ENCODE results near the gene ARPC4. TPM values are rescaled to one million over a fixed set of nuclear protein-coding genes. Genes with fewer than 3 reads are reported as not detected.

ARPC4 gene
- total RNA-seq, 1 donor from 2014 or later = 164 TPM

DNA sequence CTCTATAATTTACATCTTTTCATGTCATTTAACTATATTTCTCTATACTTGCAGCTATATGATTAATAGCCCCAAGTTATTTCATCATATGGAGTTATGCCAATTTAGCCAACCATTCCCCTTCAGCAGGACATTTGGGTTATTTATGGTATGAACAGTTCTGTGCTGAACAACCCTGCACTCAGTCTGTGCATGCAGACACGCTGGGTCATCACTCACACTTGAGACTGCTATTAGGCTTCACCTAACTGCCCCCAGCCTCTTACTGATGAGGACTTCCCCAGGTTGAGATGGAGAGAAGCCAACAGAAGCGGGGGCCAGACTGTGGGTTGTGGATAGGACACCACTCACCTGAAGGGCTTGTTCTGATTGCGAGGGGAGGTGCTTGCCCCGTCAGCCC, 7.9 kb upstream of the ARPC4 start:
- TF ChIP-seq, protein P1, sequence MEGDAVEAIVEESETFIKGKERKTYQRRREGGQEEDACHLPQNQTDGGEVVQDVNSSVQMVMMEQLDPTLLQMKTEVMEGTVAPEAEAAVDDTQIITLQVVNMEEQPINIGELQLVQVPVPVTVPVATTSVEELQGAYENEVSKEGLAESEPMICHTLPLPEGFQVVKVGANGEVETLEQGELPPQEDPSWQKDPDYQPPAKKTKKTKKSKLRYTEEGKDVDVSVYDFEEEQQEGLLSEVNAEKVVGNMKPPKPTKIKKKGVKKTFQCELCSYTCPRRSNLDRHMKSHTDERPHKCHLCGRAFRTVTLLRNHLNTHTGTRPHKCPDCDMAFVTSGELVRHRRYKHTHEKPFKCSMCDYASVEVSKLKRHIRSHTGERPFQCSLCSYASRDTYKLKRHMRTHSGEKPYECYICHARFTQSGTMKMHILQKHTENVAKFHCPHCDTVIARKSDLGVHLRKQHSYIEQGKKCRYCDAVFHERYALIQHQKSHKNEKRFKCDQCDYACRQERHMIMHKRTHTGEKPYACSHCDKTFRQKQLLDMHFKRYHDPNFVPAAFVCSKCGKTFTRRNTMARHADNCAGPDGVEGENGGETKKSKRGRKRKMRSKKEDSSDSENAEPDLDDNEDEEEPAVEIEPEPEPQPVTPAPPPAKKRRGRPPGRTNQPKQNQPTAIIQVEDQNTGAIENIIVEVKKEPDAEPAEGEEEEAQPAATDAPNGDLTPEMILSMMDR (IDR thresholded peaks at IDR 0.05; ENCODE audit: partially characterized antibody, unreplicated experiment) = no peak
- no peak overlapping the region for H3K27ac Mint-ChIP-seq (ENCODE audit: unreplicated experiment)
- no peaks in the 10 kb centered on the region for H3K27me3 Mint-ChIP-seq (ENCODE audit: unreplicated experiment)
- no peak overlapping the region for H3K4me3 Mint-ChIP-seq (ENCODE audit: unreplicated experiment)
- peaks cover 2% of the 10 kb centered on the region for H3K4me1 Mint-ChIP-seq (ENCODE audit: low read depth, unreplicated experiment)
- DNase-seq = no peak
- H3K9me3 Mint-ChIP-seq (ENCODE audit: unreplicated experiment) = no peaks in the 10 kb centered on the region
- H3K36me3 Mint-ChIP-seq (ENCODE audit: unreplicated experiment) = peaks cover 3% of the 10 kb centered on the region

DNA sequence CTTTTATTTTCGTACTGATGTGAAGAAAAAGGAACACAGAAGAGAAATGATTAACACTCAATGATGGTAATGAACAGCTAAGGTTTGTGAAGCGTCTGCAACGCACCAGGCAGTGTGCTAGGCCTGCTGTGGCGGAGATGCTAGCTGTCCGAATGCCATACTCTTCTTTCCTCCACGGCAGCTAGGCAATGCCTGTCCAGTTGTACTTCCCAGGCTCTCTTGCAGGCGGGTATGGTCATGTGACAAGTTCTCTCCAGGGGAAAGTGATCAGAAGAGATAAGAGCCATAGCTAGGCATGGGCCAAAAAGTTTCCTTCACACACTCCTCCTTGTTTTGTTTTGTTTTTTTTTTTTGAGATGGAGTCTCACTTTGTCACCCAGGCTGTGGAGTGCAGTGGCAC, 7.3 kb upstream of the ARPC4 start:
- Mint-ChIP-seq H3K27ac (ENCODE audit: unreplicated experiment) (peak overlapping the region; percentile 11), H3K27me3 (ENCODE audit: unreplicated experiment) (no peaks in the 10 kb centered on the region), H3K9me3 (ENCODE audit: unreplicated experiment) (no peaks in the 10 kb centered on the region), H3K4me1 (ENCODE audit: low read depth, unreplicated experiment) (peaks cover 2% of the 10 kb centered on the region), H3K4me3 (ENCODE audit: unreplicated experiment) (no peak overlapping the region), H3K36me3 (ENCODE audit: unreplicated experiment) (peaks cover 8% of the 10 kb centered on the region)
- no peak for DNase-seq
- TF ChIP-seq, protein P1 (IDR thresholded peaks at IDR 0.05; ENCODE audit: partially characterized antibody, unreplicated experiment) = no peak

DNA sequence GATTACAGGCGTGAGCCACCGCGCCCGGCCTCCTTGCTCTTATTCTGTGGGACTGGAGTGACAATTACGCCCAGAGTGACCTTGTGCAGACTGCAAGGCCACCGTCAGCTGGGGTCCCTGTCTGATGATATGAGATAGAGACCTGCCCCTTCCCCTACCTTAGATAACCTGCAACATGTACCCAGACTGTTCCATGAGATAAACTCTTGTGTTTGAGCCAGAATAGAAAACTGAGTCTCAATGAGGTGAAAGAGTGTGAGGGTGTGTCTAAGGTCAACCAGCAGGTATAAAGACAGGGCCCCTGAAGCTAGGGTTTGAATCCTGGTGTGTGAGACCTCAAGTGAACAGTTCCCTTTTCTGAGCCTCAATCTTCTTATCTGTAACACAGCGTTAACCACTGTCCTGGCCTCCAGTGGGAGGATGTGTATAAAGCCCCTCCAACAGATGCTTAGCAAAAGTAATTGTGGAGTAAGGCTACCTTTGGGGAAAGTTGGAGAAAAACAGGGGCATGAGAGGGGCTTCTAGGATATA, 6.6 kb upstream of the ARPC4 start:
- TF ChIP-seq, protein P1 (IDR thresholded peaks at IDR 0.05; ENCODE audit: partially characterized antibody, unreplicated experiment) = no peak
- H3K4me3 Mint-ChIP-seq (ENCODE audit: unreplicated experiment) = no peak overlapping the region
- no peak for DNase-seq
- peaks cover 2% of the 10 kb centered on the region for H3K27me3 Mint-ChIP-seq (ENCODE audit: unreplicated experiment)
- no peaks in the 10 kb centered on the region for H3K9me3 Mint-ChIP-seq (ENCODE audit: unreplicated experiment)
- peak overlapping the region; percentile 38 for H3K27ac Mint-ChIP-seq (ENCODE audit: unreplicated experiment)
- peaks cover 8% of the 10 kb centered on the region for H3K36me3 Mint-ChIP-seq (ENCODE audit: unreplicated experiment)
- H3K4me1 Mint-ChIP-seq (ENCODE audit: low read depth, unreplicated experiment) = peaks cover 4% of the 10 kb centered on the region

DNA sequence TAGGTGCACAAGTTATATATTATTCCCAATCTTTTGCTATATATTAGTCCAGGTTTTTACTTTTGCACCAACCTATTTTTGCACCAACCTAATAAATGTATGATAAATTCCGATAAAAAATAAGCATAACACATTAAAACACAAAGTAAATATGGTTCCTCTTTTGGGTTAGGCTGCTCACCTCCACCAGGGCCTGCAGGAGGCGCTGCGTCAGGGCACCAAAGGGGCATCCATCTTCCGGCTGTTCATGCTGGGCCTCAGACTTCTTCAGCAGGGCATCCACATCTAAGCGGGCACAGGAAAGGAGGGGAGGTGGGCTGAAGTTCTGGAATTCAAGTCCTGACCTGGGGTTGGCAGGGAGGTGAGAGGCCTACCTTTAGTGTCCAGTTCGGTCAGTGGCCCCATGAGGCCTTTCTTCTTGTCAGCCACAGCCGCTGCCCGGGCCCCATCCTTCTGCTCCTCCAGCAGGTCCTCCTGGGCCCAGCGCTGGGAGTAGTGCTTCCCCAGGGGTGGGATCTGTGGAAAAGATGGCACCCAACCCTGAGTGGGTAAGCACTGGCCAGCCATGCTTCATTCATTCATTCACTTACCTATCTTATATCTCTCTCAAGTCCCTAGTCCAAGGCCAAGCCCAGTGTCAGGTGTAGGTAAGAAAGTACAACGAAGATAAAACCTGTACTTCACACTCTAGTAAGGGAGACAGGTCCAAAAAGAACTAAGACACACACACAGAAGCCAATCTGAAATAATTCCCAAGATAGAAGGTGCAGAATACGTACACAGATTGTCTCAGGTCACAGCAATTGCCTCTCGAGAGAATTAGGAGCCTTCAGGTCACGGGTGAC, 5.8 kb upstream of the ARPC4 start:
- Mint-ChIP-seq H3K4me3 (ENCODE audit: unreplicated experiment) (no peak overlapping the region), H3K27me3 (ENCODE audit: unreplicated experiment) (peaks cover 2% of the 10 kb centered on the region), H3K4me1 (ENCODE audit: low read depth, unreplicated experiment) (peaks cover 6% of the 10 kb centered on the region), H3K36me3 (ENCODE audit: unreplicated experiment) (peaks cover 8% of the 10 kb centered on the region), H3K27ac (ENCODE audit: unreplicated experiment) (peak overlapping the region; percentile 17), H3K9me3 (ENCODE audit: unreplicated experiment) (peaks cover 3% of the 10 kb centered on the region)
- TF ChIP-seq, protein P1 (IDR thresholded peaks at IDR 0.05; ENCODE audit: partially characterized antibody, unreplicated experiment) = peak; percentile 49
- no peak for DNase-seq

DNA sequence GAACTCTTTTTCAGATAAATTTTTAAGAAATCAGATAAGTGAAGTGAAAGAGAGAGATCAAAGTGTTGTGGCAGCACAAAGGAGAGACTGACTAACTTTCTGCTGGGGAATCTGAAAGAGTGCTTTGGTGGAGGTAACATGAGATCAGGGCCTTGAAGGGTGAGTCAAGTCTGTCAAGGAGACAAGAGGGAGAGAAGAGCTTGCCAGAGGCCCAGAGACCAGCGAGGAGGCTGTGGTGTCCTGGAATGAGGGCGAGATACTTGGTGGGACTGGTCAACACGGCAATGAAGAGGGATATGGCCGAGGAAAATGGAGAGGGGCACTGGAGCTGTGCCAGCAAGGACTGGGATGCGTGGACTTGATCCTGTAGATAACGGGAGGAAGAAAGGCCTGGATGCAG, 5.2 kb upstream of the ARPC4 start:
- H3K4me3 Mint-ChIP-seq (ENCODE audit: unreplicated experiment) = peak overlapping the region; percentile 4
- peaks cover 8% of the 10 kb centered on the region for H3K36me3 Mint-ChIP-seq (ENCODE audit: unreplicated experiment)
- peaks cover 2% of the 10 kb centered on the region for H3K27me3 Mint-ChIP-seq (ENCODE audit: unreplicated experiment)
- no peak overlapping the region for H3K27ac Mint-ChIP-seq (ENCODE audit: unreplicated experiment)
- TF ChIP-seq, protein P1 (IDR thresholded peaks at IDR 0.05; ENCODE audit: partially characterized antibody, unreplicated experiment) = no peak
- peaks cover 5% of the 10 kb centered on the region for H3K9me3 Mint-ChIP-seq (ENCODE audit: unreplicated experiment)
- no peak for DNase-seq
- H3K4me1 Mint-ChIP-seq (ENCODE audit: low read depth, unreplicated experiment) = peaks cover 6% of the 10 kb centered on the region

Data from glutamatergic neuron (in vitro differentiated cells).